ENCODE results near the gene TPBG. TPM values are rescaled to one million over a fixed set of nuclear protein-coding genes. Genes with fewer than 3 reads are reported as not detected.
A peak's percentile ranks its signal among the peaks of the same experiment; 100 is the strongest.
"Not testable (repeated sequence)": the region's sequence is repeated elsewhere in the genome, so short reads cannot be mapped to it uniquely, and the experiment has no call there.

TPBG gene
- total RNA-seq, 1 experiment from 2014 or later, result 12.4 TPM

DNA sequence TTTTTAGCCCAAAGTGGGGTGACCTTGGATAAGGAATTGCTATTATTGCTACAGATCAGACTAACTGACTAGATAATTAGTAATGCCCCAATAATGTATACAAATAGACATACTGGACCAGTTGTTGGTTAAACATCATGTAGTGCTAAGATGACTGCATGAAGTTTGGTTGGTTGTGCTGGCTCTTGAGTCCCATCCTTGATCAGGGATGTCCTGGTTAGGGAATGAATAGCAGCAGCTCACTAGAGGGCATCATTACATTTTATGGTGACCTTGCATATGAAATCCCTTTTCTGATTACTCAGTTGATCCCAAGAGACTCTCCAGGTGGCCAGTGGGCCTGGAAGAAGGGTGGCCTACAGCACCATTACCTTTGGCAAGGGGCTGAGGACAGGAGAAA, 10.9 kb downstream of the TPBG start:
- no peak for DNase-seq (ENCODE audit: low spot score)

DNA sequence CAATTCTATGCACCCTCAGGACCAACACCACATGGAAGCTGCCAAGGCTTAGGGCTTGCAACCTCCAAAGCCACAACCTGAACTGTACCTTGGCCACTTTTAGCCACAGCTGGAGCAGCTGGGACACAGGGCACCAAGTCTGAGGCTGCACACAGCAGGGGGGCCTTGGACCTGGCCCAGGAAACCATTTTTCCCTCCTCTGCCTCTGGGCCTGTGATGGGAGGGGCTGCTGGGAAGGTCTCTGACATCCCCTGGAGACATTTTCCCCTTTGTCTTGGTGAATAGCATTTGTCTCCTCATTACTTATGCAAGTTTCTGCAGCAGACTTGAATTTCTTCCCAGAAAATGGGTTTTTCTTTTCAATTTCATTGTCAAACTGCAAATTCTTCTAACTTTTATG, 13.0 kb downstream of the TPBG start:
- no peak for DNase-seq (ENCODE audit: low spot score)

DNA sequence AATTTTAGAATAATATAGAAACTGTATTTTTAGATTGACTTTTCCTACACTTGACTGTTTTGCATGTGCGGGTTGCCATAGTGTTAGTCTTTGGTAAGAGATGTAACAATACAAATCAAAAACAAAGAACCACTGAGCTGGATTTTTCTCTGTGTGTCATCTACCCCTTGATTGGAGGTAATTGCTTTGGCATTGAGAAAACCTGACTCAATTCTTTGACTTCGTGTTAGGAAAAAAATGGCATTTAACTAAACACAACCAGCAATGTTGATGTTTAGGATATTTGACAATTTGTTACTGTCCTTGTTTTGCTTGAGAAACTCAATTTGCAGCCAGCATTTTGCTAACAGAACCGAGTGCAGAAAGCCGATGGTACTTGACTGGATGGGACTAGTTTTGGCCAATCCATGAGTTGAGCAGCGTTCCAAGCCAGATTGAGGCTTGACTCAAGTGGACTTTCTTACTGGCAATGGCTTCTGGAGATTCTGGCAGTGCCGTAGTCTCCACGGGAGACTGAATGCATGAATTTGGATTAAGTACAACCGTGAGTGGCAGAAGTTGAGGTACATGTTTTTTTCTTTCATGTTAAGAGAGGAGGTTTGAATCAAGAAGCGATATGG, 17.1 kb downstream of the TPBG start:
- no peak for DNase-seq (ENCODE audit: low spot score)

DNA sequence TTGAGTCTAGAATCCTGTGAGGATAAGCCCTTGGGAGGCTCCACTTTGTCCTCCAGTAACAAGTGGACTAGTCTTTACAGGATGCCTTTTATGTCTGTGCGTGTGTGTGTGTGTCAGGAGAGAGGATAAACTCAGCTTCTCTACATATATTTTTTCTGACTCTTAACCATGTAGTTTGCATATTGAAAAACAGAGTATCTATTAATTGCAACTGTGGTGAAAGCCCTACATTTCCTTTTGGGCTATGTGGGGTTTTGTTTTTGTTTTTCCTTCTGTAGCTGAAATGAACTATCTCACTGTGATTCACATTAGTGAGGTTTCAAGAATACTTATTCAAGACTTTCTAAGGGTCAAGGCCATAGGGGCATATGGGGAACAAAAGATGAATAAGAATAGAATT, 17.7 kb downstream of the TPBG start:
- no peak for DNase-seq (ENCODE audit: low spot score)

DNA sequence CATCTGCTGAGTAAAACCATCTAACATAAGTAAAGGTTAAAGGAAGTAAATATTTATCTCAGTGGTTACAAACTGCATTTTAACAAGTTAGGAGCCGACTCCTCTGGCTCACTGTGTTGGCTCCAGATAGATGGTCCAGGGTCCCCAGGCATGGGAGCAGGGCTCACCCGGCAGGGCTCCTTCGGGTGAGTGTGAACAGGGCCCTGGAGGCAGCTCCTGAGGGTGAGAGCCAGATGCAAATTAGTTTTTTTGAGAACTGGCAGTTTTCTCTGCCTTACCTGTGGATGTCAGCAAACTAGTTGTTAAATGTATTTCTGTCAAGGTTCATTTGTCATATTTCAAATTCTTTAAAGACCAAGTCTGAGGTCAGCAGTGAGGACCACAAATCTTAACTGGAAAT, 21.5 kb downstream of the TPBG start:
- no peak for DNase-seq (ENCODE audit: low spot score)

- no peak for DNase-seq (ENCODE audit: low spot score)
Observed at GRCh38 chr6:82385546-82385945, 21.9 kb downstream of the TPBG start.

- DNase-seq (ENCODE audit: low spot score), result no peak
Observed at GRCh38 chr6:82385961-82386360, 22.3 kb downstream of the TPBG start.

- DNase-seq (ENCODE audit: low spot score), result not testable (repeated sequence)
Observed at GRCh38 chr6:82394770-82395169, 31.2 kb downstream of the TPBG start.

- DNase-seq (ENCODE audit: low spot score), result peak; percentile 95
Observed at GRCh38 chr6:82396964-82397751, 33.5 kb downstream of the TPBG start.

GRCh38 chr6:82397962-82398692, 34.5 kb downstream of the TPBG start:
- peak; percentile 51 for DNase-seq (ENCODE audit: low spot score)

GRCh38 chr6:82408952-82409431, 45.4 kb downstream of the TPBG start:
- peak; percentile 45 for DNase-seq (ENCODE audit: low spot score)

GRCh38 chr6:82410151-82410648, 46.6 kb downstream of the TPBG start:
- DNase-seq (ENCODE audit: low spot score), result no peak

DNA sequence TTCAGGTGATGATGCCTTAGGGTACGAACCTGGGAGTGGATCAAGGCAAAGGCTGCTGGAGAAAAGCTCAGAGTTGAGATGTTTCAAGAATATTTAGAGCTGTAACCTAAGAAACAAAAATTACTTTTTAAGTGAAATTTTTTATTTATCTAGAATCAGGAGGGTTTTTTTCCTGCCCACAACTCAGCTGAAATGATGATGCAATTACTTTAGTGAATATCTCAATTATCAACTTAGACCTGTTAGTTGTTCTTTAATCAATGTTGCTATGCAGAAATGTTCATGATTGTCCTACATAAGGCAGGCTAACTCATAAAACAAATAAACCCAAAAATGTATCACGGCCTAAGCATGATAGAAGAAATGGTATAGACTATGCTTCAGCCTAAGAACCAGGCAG, 50.3 kb downstream of the TPBG start:
- no peak for DNase-seq (ENCODE audit: low spot score)

DNA sequence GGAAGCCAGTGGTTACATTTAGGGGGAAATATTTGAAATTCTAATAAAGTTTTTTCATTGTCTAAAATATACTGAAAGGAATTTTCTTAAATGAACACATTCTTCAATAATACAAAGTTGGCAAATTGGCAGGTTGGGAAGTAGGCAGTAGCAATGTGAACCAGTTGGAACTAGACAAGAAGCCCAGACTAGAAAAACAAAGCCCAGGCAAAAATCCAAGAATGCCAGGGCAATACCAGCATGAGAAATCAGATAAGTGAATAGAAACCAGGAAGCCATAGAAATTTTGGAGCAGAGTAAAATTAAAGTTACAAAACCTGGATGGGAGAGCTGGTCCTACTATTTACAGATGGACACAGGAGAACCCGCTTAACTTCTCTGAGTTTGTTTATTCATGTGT, 52.2 kb downstream of the TPBG start:
- peak; percentile 27 for DNase-seq (ENCODE audit: low spot score)

GRCh38 chr6:82416346-82416745, 52.7 kb downstream of the TPBG start:
- DNase-seq (ENCODE audit: low spot score), result no peak

Other genes with a start within 250 kb of the TPBG start
- 31.0 and 34.0 TPM in 2 replicates for gene IBTK, start 116.1 kb upstream of the TPBG start, total RNA-seq (2014; rRNA removed; shearing (Covaris generic))

Measured in A172 (cell line).